ENCODE measurements around the gene ADGRG6.

DNA sequence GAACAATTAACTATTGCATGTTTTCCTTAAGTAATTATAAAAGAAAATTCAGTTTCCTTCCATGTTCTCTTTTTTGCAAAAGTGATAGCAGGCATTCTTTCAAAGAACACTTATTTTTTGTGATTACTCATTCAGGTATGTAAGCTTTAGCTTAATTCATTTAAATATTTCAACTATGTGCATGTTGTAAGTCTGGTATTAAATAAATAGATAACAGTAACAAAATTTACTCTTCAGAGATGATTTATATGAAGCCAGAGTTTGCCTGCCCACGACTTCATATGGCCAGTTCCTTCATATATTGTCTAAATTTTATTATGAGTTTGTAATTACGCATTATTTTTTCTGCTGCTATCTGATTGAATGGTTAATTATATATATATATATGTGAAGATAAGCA, 110.9 kb downstream of the ADGRG6 start:
- TF ChIP-seq CREB3L1 (IDR thresholded peaks at IDR 0.05; ENCODE audit: borderline replicate concordance, low read depth) (no peak), SMAD2 (IDR thresholded peaks at IDR 0.05; ENCODE audit: low read depth, low read length) (no peak), POLR2A (conservative IDR thresholded peaks at IDR 0.05) (no peak), SMAD1 (IDR thresholded peaks at IDR 0.05; ENCODE audit: low read depth, low read length, partially characterized antibody) (no peak), ZBTB1 (CRISPR knock-in tag; IDR thresholded peaks at IDR 0.05; ENCODE audit: borderline replicate concordance, low read depth) (no peak), ZNF695 (CRISPR knock-in tag; IDR thresholded peaks at IDR 0.05) (no peak), RAD21 (CRISPR knock-in tag; conservative IDR thresholded peaks at IDR 0.05 in 1 of 2, IDR thresholded peaks at IDR 0.05 in 1 of 2) (no peak), GABPA (tag; conservative IDR thresholded peaks at IDR 0.05; ENCODE audit: low read depth) (no peak)
